DOHH2 (cell line): Measurements from ENCODE around the gene SPRR2D.

ENCODE experiments used
- H3F3A ChIP-seq: fragments of 200-600 bp; sonication (generic), shearing (Covaris generic); 2 replicates; pipeline ENCODE4 v1.6.0; 2016; ENCODE audit warnings: antibody characterized with exemption, mild to moderate bottlenecking; ENCODE audit not compliant: control insufficient read depth, insufficient read depth
- H3K27ac ChIP-seq: fragments of 200-600 bp; sonication (generic); 2 replicates; pipeline ENCODE4 v1.5.1; 2014; ENCODE audit warnings: low read depth, mild to moderate bottlenecking, low read length, moderate library complexity
- H3K27me3 ChIP-seq: fragments of 200-600 bp; sonication (generic); 2 replicates; pipeline ENCODE4 v1.6.1; 2014; ENCODE audit warnings: mild to moderate bottlenecking, low read length, mixed read lengths; ENCODE audit not compliant: control insufficient read depth
- H3K36me3 ChIP-seq: fragments of 200-600 bp; sonication (generic); 2 replicates; pipeline ENCODE4 v1.6.1; 2014; ENCODE audit warnings: mild to moderate bottlenecking, low read length, moderate library complexity, mixed read lengths; ENCODE audit not compliant: control insufficient read depth
- H3K4me1 ChIP-seq: fragments of 200-600 bp; sonication (generic); 2 replicates; pipeline ENCODE4 v1.6.1; 2014; ENCODE audit warnings: mild to moderate bottlenecking, low read length, mixed read lengths; ENCODE audit not compliant: control insufficient read depth
- H3K4me2 ChIP-seq: fragments of 200-600 bp; sonication (generic); 2 replicates; pipeline ENCODE4 v1.6.0; 2014; ENCODE audit warnings: mild to moderate bottlenecking, low read length, moderate library complexity
- H3K4me3 ChIP-seq: fragments of 200-600 bp; sonication (generic); 2 replicates; pipeline ENCODE4 v1.5.1; 2014; ENCODE audit warnings: mild to moderate bottlenecking, low read length, mixed read lengths
- H3K79me2 ChIP-seq: fragments of 200-600 bp; sonication (generic); 2 replicates; pipeline ENCODE4 v1.6.1; 2014; ENCODE audit warnings: mild to moderate bottlenecking, low read length, mixed read lengths; ENCODE audit not compliant: control insufficient read depth
- H3K9me2 ChIP-seq: fragments of 200-600 bp; sonication (generic); replicated peaks from 2 replicates; pipeline ENCODE4 v1.6.1; 2014; ENCODE audit warnings: mild to moderate bottlenecking, low read length, mixed read lengths; ENCODE audit not compliant: control insufficient read depth
- H3K9me3 ChIP-seq: fragments of 200-600 bp; sonication (generic); 2 replicates; pipeline ENCODE4 v1.6.1; 2014; ENCODE audit warnings: antibody characterized with exemption, low read length, mixed read lengths; ENCODE audit not compliant: control insufficient read depth, insufficient read depth
- H4K20me1 ChIP-seq: fragments of 200-600 bp; sonication (generic); 2 replicates; pipeline ENCODE4 v1.6.0; 2014; ENCODE audit warnings: low read depth, mild to moderate bottlenecking, antibody characterized with exemption, low read length, moderate library complexity; ENCODE audit not compliant: control insufficient read depth, insufficient read depth
- EZH2phosphoT487 ChIP-seq: fragments of 200-600 bp; sonication (generic); IDR thresholded peaks from 2 replicates; pipeline ENCODE4 v1.6.1; 2017; ENCODE audit warnings: borderline replicate concordance, mild to moderate bottlenecking, antibody characterized with exemption, low read length, moderate library complexity, mixed read lengths
- TF ChIP-seq, protein P1 (sequence below): fragments of 200-600 bp; sonication (generic); IDR thresholded peaks from one replicate; pipeline ENCODE4 v1.5.1; 2014; ENCODE audit warnings: antibody characterized with exemption, mild to moderate bottlenecking, low read depth, low read length; ENCODE audit not compliant: poor library complexity, severe bottlenecking

Gene SPRR2D

GRCh38 chr1:153001382-153001781 lies 39.5 kb downstream of the SPRR2D start, which contains the start of gene SPRR3:
SPRR3 (plus strand) TSS chr1:153001749; CDS start chr1:153003021, 1,272 bp downstream.
- H3K36me3 ChIP-seq: no peaks in the 10 kb centered on the region
- H4K20me1 ChIP-seq: no peaks in the 10 kb centered on the region
- no peaks in the 10 kb centered on the region for H3K79me2 ChIP-seq
- no peaks in the 10 kb centered on the region for H3K4me1 ChIP-seq
- H3K4me3 ChIP-seq: no peak within 1 kb of the TSS
- H3K27me3 ChIP-seq: no peaks in the 10 kb centered on the region
- no peaks in the 10 kb centered on the region for H3K9me3 ChIP-seq
- H3K27ac ChIP-seq: no peak within 1 kb of the TSS
- TF ChIP-seq, protein P1, sequence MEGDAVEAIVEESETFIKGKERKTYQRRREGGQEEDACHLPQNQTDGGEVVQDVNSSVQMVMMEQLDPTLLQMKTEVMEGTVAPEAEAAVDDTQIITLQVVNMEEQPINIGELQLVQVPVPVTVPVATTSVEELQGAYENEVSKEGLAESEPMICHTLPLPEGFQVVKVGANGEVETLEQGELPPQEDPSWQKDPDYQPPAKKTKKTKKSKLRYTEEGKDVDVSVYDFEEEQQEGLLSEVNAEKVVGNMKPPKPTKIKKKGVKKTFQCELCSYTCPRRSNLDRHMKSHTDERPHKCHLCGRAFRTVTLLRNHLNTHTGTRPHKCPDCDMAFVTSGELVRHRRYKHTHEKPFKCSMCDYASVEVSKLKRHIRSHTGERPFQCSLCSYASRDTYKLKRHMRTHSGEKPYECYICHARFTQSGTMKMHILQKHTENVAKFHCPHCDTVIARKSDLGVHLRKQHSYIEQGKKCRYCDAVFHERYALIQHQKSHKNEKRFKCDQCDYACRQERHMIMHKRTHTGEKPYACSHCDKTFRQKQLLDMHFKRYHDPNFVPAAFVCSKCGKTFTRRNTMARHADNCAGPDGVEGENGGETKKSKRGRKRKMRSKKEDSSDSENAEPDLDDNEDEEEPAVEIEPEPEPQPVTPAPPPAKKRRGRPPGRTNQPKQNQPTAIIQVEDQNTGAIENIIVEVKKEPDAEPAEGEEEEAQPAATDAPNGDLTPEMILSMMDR: no peak
- no peak for TF ChIP-seq EZH2phosphoT487
- H3K4me2 ChIP-seq: no peak within 1 kb of the TSS
- H3F3A ChIP-seq: no peaks in the 10 kb centered on the region
- no peaks in the 10 kb centered on the region for H3K9me2 ChIP-seq

DNA sequence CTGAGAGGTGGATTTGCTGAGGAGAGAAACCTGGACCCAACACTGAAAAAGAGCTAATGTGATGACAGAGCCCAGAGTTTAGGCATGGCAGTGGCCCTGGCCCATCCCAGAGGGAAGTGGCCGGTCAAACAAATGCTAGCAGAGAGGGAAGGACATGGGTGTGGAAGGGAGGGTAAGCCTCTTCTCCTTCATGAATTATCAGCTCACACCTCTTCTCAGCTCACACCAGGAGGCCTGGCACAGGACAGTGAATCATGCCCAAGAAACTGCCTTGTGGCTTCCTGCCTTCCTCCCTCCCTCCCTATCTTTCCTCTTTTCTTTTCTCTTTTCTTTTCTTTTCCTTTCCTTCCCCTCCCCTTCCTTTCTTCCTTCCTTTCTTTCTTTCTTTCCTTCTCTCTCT lies 40.6 kb downstream of the SPRR2D start:
- H3K9me3 ChIP-seq: no peaks in the 10 kb centered on the region
- no peak overlapping the region for H3K4me2 ChIP-seq
- TF ChIP-seq, protein P1: no peak
- no peak for TF ChIP-seq EZH2phosphoT487
- no peak overlapping the region for H3K27ac ChIP-seq
- H4K20me1 ChIP-seq: no peaks in the 10 kb centered on the region
- no peaks in the 10 kb centered on the region for H3K4me1 ChIP-seq
- H3F3A ChIP-seq: no peaks in the 10 kb centered on the region
- no peak overlapping the region for H3K4me3 ChIP-seq
- H3K27me3 ChIP-seq: no peaks in the 10 kb centered on the region
- H3K36me3 ChIP-seq: no peaks in the 10 kb centered on the region
- no peaks in the 10 kb centered on the region for H3K79me2 ChIP-seq
- no peaks in the 10 kb centered on the region for H3K9me2 ChIP-seq

DNA sequence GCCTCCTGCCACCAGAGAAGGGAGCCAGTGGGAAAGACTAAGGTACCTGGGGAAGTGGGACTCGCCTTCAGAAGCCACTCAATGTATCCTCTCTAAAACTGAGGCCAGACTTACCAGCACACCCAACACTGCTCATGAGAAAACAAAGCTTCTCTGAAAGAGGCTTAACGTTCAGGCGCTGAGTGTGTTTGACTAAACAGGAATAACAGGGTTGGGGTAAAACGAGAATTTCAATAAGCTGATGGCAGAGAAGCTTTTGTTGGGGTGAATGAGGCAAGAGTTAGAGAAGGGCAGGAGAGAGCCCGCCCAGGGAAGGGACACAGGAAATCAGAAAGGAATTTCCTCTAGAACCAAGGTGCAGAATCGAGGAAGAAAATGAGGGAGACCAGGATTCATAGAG lies 41.1 kb downstream of the SPRR2D start:
- Histone ChIP-seq H3K4me2 (no peak overlapping the region), H3K9me2 (no peaks in the 10 kb centered on the region)

More for the DNA sequence above, 41.1 kb downstream of the SPRR2D start:
- TF ChIP-seq, protein P1: no peak
- TF ChIP-seq EZH2phosphoT487: no peak
- Histone ChIP-seq H3K4me1 (no peaks in the 10 kb centered on the region), H3F3A (no peaks in the 10 kb centered on the region), H3K27me3 (no peaks in the 10 kb centered on the region), H4K20me1 (no peaks in the 10 kb centered on the region), H3K4me3 (no peak overlapping the region), H3K36me3 (no peaks in the 10 kb centered on the region), H3K9me3 (no peaks in the 10 kb centered on the region), H3K27ac (no peak overlapping the region), H3K79me2 (no peaks in the 10 kb centered on the region)
